ENCODE measurements around the gene PRMT5. TPM values are rescaled to one million over a fixed set of nuclear protein-coding genes. Genes with fewer than 3 reads are reported as not detected.

The PRMT5 gene
- total RNA-seq, 2 experiments from 2014 or later: 15.6 to 19.3 TPM

- TF ChIP-seq, protein P1, sequence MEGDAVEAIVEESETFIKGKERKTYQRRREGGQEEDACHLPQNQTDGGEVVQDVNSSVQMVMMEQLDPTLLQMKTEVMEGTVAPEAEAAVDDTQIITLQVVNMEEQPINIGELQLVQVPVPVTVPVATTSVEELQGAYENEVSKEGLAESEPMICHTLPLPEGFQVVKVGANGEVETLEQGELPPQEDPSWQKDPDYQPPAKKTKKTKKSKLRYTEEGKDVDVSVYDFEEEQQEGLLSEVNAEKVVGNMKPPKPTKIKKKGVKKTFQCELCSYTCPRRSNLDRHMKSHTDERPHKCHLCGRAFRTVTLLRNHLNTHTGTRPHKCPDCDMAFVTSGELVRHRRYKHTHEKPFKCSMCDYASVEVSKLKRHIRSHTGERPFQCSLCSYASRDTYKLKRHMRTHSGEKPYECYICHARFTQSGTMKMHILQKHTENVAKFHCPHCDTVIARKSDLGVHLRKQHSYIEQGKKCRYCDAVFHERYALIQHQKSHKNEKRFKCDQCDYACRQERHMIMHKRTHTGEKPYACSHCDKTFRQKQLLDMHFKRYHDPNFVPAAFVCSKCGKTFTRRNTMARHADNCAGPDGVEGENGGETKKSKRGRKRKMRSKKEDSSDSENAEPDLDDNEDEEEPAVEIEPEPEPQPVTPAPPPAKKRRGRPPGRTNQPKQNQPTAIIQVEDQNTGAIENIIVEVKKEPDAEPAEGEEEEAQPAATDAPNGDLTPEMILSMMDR (IDR thresholded peaks at IDR 0.05): no peak
- Histone ChIP-seq H3K36me3 (ENCODE audit: insufficient read depth, low read length) (peaks cover 20% of the 10 kb centered on the region), H3K4me1 (ENCODE audit: insufficient read depth, low read length) (peaks cover 41% of the 10 kb centered on the region), H3K4me3 (ENCODE audit: low read length) (no peak overlapping the region), H3K27ac (ENCODE audit: low read depth in 1 of 2, low read length in 2 of 2) (no peak overlapping the region), H3K27me3 (ENCODE audit: control insufficient read depth in 1 of 2, insufficient read depth in 2 of 2, low read length in 2 of 2) (no peaks in the 10 kb centered on the region), H3K9me3 (ENCODE audit: control insufficient read depth in 1 of 2, insufficient read depth in 1 of 2, low read length in 2 of 2) (no peaks in the 10 kb centered on the region)
- ChIA-PET CTCF (interaction anchor here (1.2 to 6.1 kb wide), 3 partner anchors 11 to 186 kb away, joined by 3 to 67 read pairs (median 4); partner anchors contain the start of gene LRP10), POLR2A (interaction anchor here (0.6 to 8.8 kb wide), 8 partner anchors 10 to 116 kb away, joined by 3 to 97 read pairs (median 5); partner anchors contain the start of genes LRP10, OXA1L and RBM23)
- Mint-ChIP-seq H3K4me3 (peak overlapping the region; percentile 20), H3K27ac (peak overlapping the region; percentile 79), H3K36me3 (ENCODE audit: low read depth) (peaks cover 25% of the 10 kb centered on the region), H3K9me3 (no peaks in the 10 kb centered on the region), H3K4me1 (ENCODE audit: low read depth) (peaks cover 53% of the 10 kb centered on the region), H3K27me3 (no peaks in the 10 kb centered on the region)
- intact Hi-C loops (cut with DNase I, micrococcal nuclease): no loop called here
- ATAC-seq (ENCODE audit: poor library complexity) (peak; percentile 44), DNase-seq (peak in 8 of 14 experiments; percentile 15 to 82 (median 52))
Observed at GRCh38 chr14:22882529-22883172, 46.5 kb downstream of the PRMT5 start.

GRCh38 chr14:22882064-22882463 is 47.1 kb downstream of the PRMT5 start:
- Histone ChIP-seq H3K4me3 (ENCODE audit: low read length) (no peak overlapping the region), H3K36me3 (ENCODE audit: insufficient read depth, low read length) (peaks cover 26% of the 10 kb centered on the region), H3K4me1 (ENCODE audit: insufficient read depth, low read length) (peaks cover 36% of the 10 kb centered on the region), H3K27ac (ENCODE audit: low read depth in 1 of 2, low read length in 2 of 2) (no peak overlapping the region), H3K27me3 (ENCODE audit: control insufficient read depth in 1 of 2, insufficient read depth in 2 of 2, low read length in 2 of 2) (no peaks in the 10 kb centered on the region), H3K9me3 (ENCODE audit: control insufficient read depth in 1 of 2, insufficient read depth in 1 of 2, low read length in 2 of 2) (no peaks in the 10 kb centered on the region)
- H3K9me3 Mint-ChIP-seq: no peaks in the 10 kb centered on the region
- no peaks in the 10 kb centered on the region for H3K27me3 Mint-ChIP-seq
- H3K36me3 Mint-ChIP-seq (ENCODE audit: low read depth): peaks cover 29% of the 10 kb centered on the region
- TF ChIP-seq, protein P1 (IDR thresholded peaks at IDR 0.05): no peak
- H3K4me3 Mint-ChIP-seq: peak overlapping the region; percentile 1
- no peak for DNase-seq
- POLR2A ChIA-PET: interaction anchor here (1.0 to 8.8 kb wide), 6 partner anchors 10 to 116 kb away, joined by 3 to 97 read pairs (median 6); partner anchors contain the start of genes LRP10, OXA1L and RBM23
- CTCF ChIA-PET: interaction anchor here (6.1 kb wide), 1 partner anchor 10 kb away, joined by 67 read pairs; the partner anchor contains the start of gene LRP10
- ATAC-seq (ENCODE audit: poor library complexity): no peak
- intact Hi-C loops (cut with DNase I, micrococcal nuclease): no loop called here
- peaks cover 48% of the 10 kb centered on the region for H3K4me1 Mint-ChIP-seq (ENCODE audit: low read depth)
- peak overlapping the region; percentile 79 for H3K27ac Mint-ChIP-seq

GRCh38 chr14:22878271-22879246 is 50.6 kb downstream of the PRMT5 start:
- no peak overlapping the region for H3K27ac Mint-ChIP-seq
- peaks cover 29% of the 10 kb centered on the region for H3K4me1 Mint-ChIP-seq (ENCODE audit: low read depth)
- no peak overlapping the region for H3K4me3 ChIP-seq (ENCODE audit: low read length)
- TF ChIP-seq, protein P1 (IDR thresholded peaks at IDR 0.05): no peak
- H3K27me3 Mint-ChIP-seq: no peaks in the 10 kb centered on the region
- intact Hi-C loops (cut with DNase I, micrococcal nuclease): no loop called here
- H3K36me3 Mint-ChIP-seq (ENCODE audit: low read depth): peaks cover 59% of the 10 kb centered on the region
- ChIA-PET CTCF (no interaction called here), POLR2A (no interaction called here)
- H3K36me3 ChIP-seq (ENCODE audit: insufficient read depth, low read length): peaks cover 61% of the 10 kb centered on the region
- no peak for DNase-seq
- no peak overlapping the region for H3K4me3 Mint-ChIP-seq
- no peaks in the 10 kb centered on the region for H3K27me3 ChIP-seq (ENCODE audit: control insufficient read depth in 1 of 2, insufficient read depth in 2 of 2, low read length in 2 of 2)
- no peak for ATAC-seq (ENCODE audit: poor library complexity)
- no peaks in the 10 kb centered on the region for H3K9me3 Mint-ChIP-seq
- peaks cover 33% of the 10 kb centered on the region for H3K4me1 ChIP-seq (ENCODE audit: insufficient read depth, low read length)
- no peaks in the 10 kb centered on the region for H3K9me3 ChIP-seq (ENCODE audit: control insufficient read depth in 1 of 2, insufficient read depth in 1 of 2, low read length in 2 of 2)
- H3K27ac ChIP-seq (ENCODE audit: low read depth in 1 of 2, low read length in 2 of 2): peak overlapping the region in 1 of 2 donors; percentile 16
